DMS114 treated with DMSO at 0.1 percent for 48 hours (cell line): Measurements from ENCODE around the gene IGSF6.
"Not testable (repeated sequence)": the region's sequence is repeated elsewhere in the genome, so short reads cannot be mapped to it uniquely, and the experiment has no call there.

ENCODE experiments used
- DNase-seq: peaks from one replicate; lab custom pipeline; 2025; ENCODE audit not compliant: unreplicated experiment; lab: John Stamatoyannopoulos, UW

IGSF6 gene

GRCh38 chr16:21629616-21630539 is 22.5 kb downstream of the IGSF6 start:
- DNase-seq, result not testable (repeated sequence)

GRCh38 chr16:21628772-21629171 is 23.6 kb downstream of the IGSF6 start:
- no peak for DNase-seq

GRCh38 chr16:21628121-21628726 is 24.2 kb downstream of the IGSF6 start:
- DNase-seq, result no peak

- no peak for DNase-seq
Measured at GRCh38 chr16:21626659-21627277, 25.6 kb downstream of the IGSF6 start.

GRCh38 chr16:21625026-21625425 is 27.4 kb downstream of the IGSF6 start:
- peak; percentile 8 for DNase-seq

GRCh38 chr16:21622545-21622944 is 29.9 kb downstream of the IGSF6 start:
- no peak for DNase-seq

- no peak for DNase-seq
Measured at GRCh38 chr16:21620592-21620991, 31.8 kb downstream of the IGSF6 start.

- no peak for DNase-seq
Measured at GRCh38 chr16:21619765-21620425, 32.5 kb downstream of the IGSF6 start.

- DNase-seq, result no peak
Measured at GRCh38 chr16:21618281-21618680, 34.1 kb downstream of the IGSF6 start.

- no peak for DNase-seq
Measured at GRCh38 chr16:21617607-21618006, 34.8 kb downstream of the IGSF6 start.

- DNase-seq, result no peak
Measured at GRCh38 chr16:21614896-21615295, 37.5 kb downstream of the IGSF6 start.

GRCh38 chr16:21613781-21614180 is 38.6 kb downstream of the IGSF6 start:
- DNase-seq, result no peak

GRCh38 chr16:21613361-21613760 is 39.0 kb downstream of the IGSF6 start:
- DNase-seq, result no peak

- no peak for DNase-seq
Measured at GRCh38 chr16:21611556-21612384, 40.6 kb downstream of the IGSF6 start.

- DNase-seq, result no peak
Measured at GRCh38 chr16:21611198-21611555, 41.2 kb downstream of the IGSF6 start.

GRCh38 chr16:21610766-21611165 is 41.6 kb downstream of the IGSF6 start:
- no peak for DNase-seq

- no peak for DNase-seq
Measured at GRCh38 chr16:21610006-21610544, 42.3 kb downstream of the IGSF6 start.

- no peak for DNase-seq
Measured at GRCh38 chr16:21608639-21609328, 43.6 kb downstream of the IGSF6 start.

GRCh38 chr16:21605848-21606247 is 46.6 kb downstream of the IGSF6 start:
- DNase-seq, result not testable (repeated sequence)

GRCh38 chr16:21603928-21604327 is 48.5 kb downstream of the IGSF6 start:
- DNase-seq, result no peak
